VCaP (cell line): Measurements from ENCODE around the gene COL19A1.

Source experiments
- H3K27ac ChIP-seq: fragments of 450-650 bp; 2 replicates; pipeline ENCODE4 v1.5.1; 2017
- CTCF ChIP-seq: fragments of 450-650 bp; conservative IDR thresholded peaks from 2 replicates; pipeline ENCODE4 v1.5.1; 2017; ENCODE audit warnings: mild to moderate bottlenecking, moderate library complexity

COL19A1 gene

GRCh38 chr6:70162972-70163371 is 296.6 kb downstream of the COL19A1 start:
- no peak overlapping the region for H3K27ac ChIP-seq
- TF ChIP-seq CTCF, result no peak

GRCh38 chr6:70163795-70164194 is 297.4 kb downstream of the COL19A1 start:
- H3K27ac ChIP-seq, result no peak overlapping the region
- TF ChIP-seq CTCF, result no peak

- TF ChIP-seq CTCF, result no peak
Measured at GRCh38 chr6:70164556-70164955, 298.2 kb downstream of the COL19A1 start.

GRCh38 chr6:70166088-70166958 is 300.0 kb downstream of the COL19A1 start:
- H3K27ac ChIP-seq, result no peak overlapping the region

More at GRCh38 chr6:70164556-70164955, 298.2 kb downstream of the COL19A1 start:
- no peak overlapping the region for H3K27ac ChIP-seq

GRCh38 chr6:70168681-70169377 is 302.5 kb downstream of the COL19A1 start:
- H3K27ac ChIP-seq, result no peak overlapping the region
- no peak for TF ChIP-seq CTCF

More at GRCh38 chr6:70166088-70166958, 300.0 kb downstream of the COL19A1 start:
- TF ChIP-seq CTCF, result peak; percentile 94

GRCh38 chr6:70171236-70171635 is 304.9 kb downstream of the COL19A1 start:
- no peak overlapping the region for H3K27ac ChIP-seq
- TF ChIP-seq CTCF, result no peak

GRCh38 chr6:70172252-70172651 is 305.9 kb downstream of the COL19A1 start:
- TF ChIP-seq CTCF, result no peak
- H3K27ac ChIP-seq, result peak overlapping the region; percentile 52
